Measurements from ENCODE around the gene ASCL1. TPM values are rescaled to one million over a fixed set of nuclear protein-coding genes. Genes with fewer than 3 reads are reported as not detected.

The ASCL1 gene
- total RNA-seq, 2 donors from 2014 or later, result not detected

DNA sequence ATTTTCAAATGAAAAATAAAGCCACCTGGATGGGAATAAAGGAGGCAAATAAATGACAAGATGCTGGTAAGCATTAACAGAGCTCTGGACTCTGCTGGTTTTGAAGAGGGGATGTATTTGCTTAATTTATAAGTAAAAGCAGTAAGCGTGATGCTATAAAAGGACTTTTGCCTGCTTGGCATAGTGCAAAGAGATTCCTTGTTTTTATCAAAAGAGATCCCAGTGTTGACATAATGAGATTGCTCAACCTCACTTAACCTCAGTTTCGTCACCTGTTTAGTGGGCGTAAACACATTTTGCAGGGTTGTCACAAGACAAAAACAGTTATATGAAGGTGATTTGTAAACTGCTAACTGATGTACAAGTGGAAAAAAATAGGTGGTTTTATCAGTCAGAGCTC is 13.8 kb downstream of the ASCL1 start:
- H3K4me3 ChIP-seq, result no peak overlapping the region
- no peaks in the 10 kb centered on the region for H3K27me3 ChIP-seq
- H3K36me3 ChIP-seq, result no peaks in the 10 kb centered on the region
- H3K4me1 ChIP-seq, result no peaks in the 10 kb centered on the region
- TF ChIP-seq, protein P1, sequence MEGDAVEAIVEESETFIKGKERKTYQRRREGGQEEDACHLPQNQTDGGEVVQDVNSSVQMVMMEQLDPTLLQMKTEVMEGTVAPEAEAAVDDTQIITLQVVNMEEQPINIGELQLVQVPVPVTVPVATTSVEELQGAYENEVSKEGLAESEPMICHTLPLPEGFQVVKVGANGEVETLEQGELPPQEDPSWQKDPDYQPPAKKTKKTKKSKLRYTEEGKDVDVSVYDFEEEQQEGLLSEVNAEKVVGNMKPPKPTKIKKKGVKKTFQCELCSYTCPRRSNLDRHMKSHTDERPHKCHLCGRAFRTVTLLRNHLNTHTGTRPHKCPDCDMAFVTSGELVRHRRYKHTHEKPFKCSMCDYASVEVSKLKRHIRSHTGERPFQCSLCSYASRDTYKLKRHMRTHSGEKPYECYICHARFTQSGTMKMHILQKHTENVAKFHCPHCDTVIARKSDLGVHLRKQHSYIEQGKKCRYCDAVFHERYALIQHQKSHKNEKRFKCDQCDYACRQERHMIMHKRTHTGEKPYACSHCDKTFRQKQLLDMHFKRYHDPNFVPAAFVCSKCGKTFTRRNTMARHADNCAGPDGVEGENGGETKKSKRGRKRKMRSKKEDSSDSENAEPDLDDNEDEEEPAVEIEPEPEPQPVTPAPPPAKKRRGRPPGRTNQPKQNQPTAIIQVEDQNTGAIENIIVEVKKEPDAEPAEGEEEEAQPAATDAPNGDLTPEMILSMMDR (IDR thresholded peaks at IDR 0.05), result no peak
- H3K27ac ChIP-seq, result no peak overlapping the region
- H3K9me3 ChIP-seq, result no peaks in the 10 kb centered on the region
- no peak for DNase-seq (ENCODE audit: low spot score)

DNA sequence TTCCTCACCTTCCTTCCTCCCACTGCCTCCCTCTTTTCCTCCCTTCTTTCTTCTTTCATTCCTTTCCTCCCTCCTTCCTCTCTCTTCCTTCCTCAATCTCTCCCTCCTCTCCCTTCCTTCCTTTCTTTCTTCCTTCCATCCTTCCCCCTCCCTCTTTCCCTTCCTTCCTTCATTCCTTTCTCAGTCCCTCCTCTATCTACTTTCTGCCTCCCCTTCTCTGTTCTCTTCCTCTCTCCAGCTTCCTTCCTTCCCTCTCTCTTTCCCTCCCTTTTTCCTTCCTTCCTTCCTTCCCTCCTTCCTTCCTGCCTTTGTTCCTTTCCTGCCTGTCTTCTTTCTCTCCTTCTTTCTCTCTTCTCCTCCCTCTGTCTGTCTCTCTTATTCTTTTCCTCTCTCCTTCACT is 16.1 kb downstream of the ASCL1 start:
- no peak for DNase-seq (ENCODE audit: low spot score)
- Histone ChIP-seq H3K36me3 (no peaks in the 10 kb centered on the region), H3K4me3 (no peak overlapping the region), H3K27ac (no peak overlapping the region), H3K9me3 (no peaks in the 10 kb centered on the region), H3K27me3 (no peaks in the 10 kb centered on the region), H3K4me1 (no peaks in the 10 kb centered on the region)
- TF ChIP-seq, protein P1 (IDR thresholded peaks at IDR 0.05), result no peak

DNA sequence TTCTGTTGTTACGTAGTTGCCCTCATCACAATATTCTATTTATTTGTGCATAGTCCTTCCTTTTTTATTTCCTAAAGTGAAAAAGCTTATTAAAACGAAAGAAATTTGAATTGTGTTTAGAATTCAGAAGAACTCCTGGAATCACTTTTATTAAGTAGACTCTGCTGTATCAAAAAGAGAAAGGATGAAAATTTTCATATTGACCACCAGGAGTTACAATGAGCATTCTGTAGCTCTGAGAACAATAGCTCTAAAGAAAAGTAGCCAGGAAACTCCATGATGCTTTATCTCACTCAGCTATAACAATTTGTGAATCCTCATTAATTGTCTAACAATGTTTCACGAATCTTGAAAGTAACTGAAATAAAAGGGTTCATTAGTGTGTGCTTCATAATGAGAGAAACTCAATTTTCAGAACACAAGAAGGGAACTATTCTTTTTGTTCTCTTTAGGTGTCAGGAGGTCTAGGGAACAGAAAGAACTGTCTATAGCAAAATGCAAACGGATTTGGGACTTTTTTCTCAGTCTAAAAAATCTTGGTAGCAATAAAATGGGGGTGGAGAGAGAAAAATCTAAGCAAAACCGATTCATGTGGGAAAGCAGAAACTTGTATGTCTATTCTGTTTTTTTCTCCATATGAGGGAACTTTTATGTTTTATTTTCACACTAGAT is 19.3 kb downstream of the ASCL1 start:
- Histone ChIP-seq H3K27me3 (no peaks in the 10 kb centered on the region), H3K4me1 (no peaks in the 10 kb centered on the region), H3K4me3 (no peak overlapping the region), H3K36me3 (no peaks in the 10 kb centered on the region), H3K27ac (no peak overlapping the region), H3K9me3 (no peaks in the 10 kb centered on the region)
- TF ChIP-seq, protein P1 (IDR thresholded peaks at IDR 0.05), result no peak
- DNase-seq (ENCODE audit: low spot score), result no peak

DNA sequence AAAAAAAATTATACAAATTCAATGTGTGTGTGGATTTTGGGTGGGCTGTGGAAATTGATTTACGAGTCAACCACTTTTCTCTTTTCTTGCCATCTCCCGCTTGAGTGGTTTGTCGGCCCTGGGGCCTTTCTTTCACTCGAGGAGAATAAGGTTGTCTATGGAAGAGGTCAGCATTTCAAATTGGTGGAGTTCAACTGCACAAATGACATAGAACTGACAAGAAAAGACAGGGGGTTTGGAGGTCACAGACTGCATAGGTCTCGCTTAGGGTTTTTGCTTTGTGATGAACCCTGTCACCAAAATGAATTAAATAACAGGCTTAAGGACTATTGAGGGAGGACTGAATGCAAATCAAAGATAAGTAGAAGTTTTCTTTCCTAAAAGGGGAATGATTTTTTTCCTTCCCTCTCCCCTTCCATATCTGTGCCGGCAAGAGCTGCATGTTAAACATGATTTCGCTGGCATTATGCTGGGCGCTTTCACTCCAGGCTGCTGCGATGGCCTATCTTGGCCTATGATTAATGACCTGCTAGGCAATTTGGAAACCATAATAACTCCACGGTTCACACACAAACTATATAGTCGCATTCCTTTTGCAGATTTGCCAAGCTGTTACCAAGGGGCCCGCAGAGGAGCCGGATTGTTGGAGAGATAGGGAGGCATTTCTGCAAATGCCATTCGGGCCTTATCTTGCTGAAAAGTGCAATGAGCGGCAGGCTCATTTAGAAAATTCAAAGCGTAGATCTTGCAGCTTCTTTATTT is 20.7 kb downstream of the ASCL1 start:
- Histone ChIP-seq H3K4me3 (no peak overlapping the region), H3K27me3 (no peaks in the 10 kb centered on the region), H3K36me3 (no peaks in the 10 kb centered on the region), H3K27ac (no peak overlapping the region), H3K9me3 (no peaks in the 10 kb centered on the region), H3K4me1 (no peaks in the 10 kb centered on the region)
- TF ChIP-seq, protein P1 (IDR thresholded peaks at IDR 0.05), result no peak
- DNase-seq (ENCODE audit: low spot score), result no peak

DNA sequence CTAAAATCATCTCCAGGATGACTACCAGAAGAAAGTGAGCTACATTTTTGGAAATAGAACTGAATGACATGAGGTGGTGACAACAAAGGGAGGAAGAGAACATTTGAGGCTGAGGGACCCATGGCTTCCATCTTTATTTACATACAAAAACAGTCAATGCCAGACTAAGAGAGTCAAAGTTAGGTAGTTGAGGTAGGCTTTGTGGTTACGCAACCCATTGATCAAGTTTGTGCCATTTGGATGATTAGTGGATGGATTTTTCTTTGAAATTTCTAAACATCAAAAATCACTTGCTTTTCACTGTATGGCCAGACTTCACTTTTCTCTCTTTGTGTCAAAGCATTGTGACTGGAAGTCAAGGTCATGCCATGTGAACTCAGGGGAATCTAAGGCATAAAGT is 22.9 kb downstream of the ASCL1 start:
- no peak overlapping the region for H3K4me3 ChIP-seq
- TF ChIP-seq, protein P1 (IDR thresholded peaks at IDR 0.05), result no peak
- no peak for DNase-seq (ENCODE audit: low spot score)
- no peaks in the 10 kb centered on the region for H3K9me3 ChIP-seq
- H3K36me3 ChIP-seq, result no peaks in the 10 kb centered on the region
- H3K27ac ChIP-seq, result no peak overlapping the region
- H3K4me1 ChIP-seq, result no peaks in the 10 kb centered on the region
- H3K27me3 ChIP-seq, result no peaks in the 10 kb centered on the region

Data from right atrium auricular region (tissue), 2 donors.